WTC11 (cell line): ENCODE measurements around the gene HIVEP2. TPM values are rescaled to one million over a fixed set of nuclear protein-coding genes. Genes with fewer than 3 reads are reported as not detected.

Experiments
- ATAC-seq: fragments of 200-7000 bp; cut with Tn5 transposase; 2 replicates; pipeline ENCODE4 v1.10.0; 2021; ENCODE audit warnings: mild to moderate bottlenecking, moderate library complexity
- CTCF ChIA-PET: fragments of 300-600 bp; sonication (Branson Sonifier 250); formaldehyde crosslinking; loops from one replicate; lab custom pipeline; 2021; ENCODE audit warnings: antibody characterized with exemption; lab: Charles Lee
- POLR2A ChIA-PET: fragments of 350-600 bp; sonication (Branson Sonifier 250); formaldehyde crosslinking; loops from one replicate; lab custom pipeline; 2021; ENCODE audit warnings: antibody characterized with exemption; lab: Charles Lee
- DNase-seq: peaks from one replicate; pipeline ENCODE4 v3.0.0; 2021; ENCODE audit warnings: low spot score
- H3K27ac Mint-ChIP-seq: 2 replicates; pipeline ENCODE4 v1.8.0; 2021; ENCODE audit warnings: mixed read lengths
- H3K27me3 Mint-ChIP-seq: 2 replicates; pipeline ENCODE4 v1.8.0; 2021; ENCODE audit warnings: low read depth, mild to moderate bottlenecking, moderate library complexity, mixed read lengths
- H3K36me3 Mint-ChIP-seq: 2 replicates; pipeline ENCODE4 v1.8.0; 2021; ENCODE audit warnings: mixed read lengths
- H3K4me1 Mint-ChIP-seq: 2 replicates; pipeline ENCODE4 v1.8.0; 2022; ENCODE audit warnings: mixed read lengths
- H3K4me3 Mint-ChIP-seq: 2 replicates; pipeline ENCODE4 v1.8.0; 2021; ENCODE audit warnings: mild to moderate bottlenecking, moderate library complexity, mixed read lengths
- H3K9me3 Mint-ChIP-seq: 2 replicates; pipeline ENCODE4 v1.8.0; 2021; ENCODE audit warnings: mixed read lengths
- CREM ChIP-seq: sonication (generic); formaldehyde crosslinking; IDR thresholded peaks from 2 replicates; pipeline ENCODE4 v1.8.1; 2022; ENCODE audit warnings: mild to moderate bottlenecking, missing genetic modification reagents, moderate library complexity
- GTF2I ChIP-seq: fragments of 250-450 bp; sonication (Bioruptor Pico); conservative IDR thresholded peaks from 2 replicates; pipeline ENCODE4 v1.4.0; 2021; ENCODE audit warnings: mild to moderate bottlenecking
- IRF2 ChIP-seq: sonication (generic); formaldehyde crosslinking; IDR thresholded peaks from 2 replicates; pipeline ENCODE4 v1.8.0; 2022; ENCODE audit warnings: low read depth, missing genetic modification reagents, borderline replicate concordance
- JUN ChIP-seq: sonication (generic); formaldehyde crosslinking; IDR thresholded peaks from 2 replicates; pipeline ENCODE4 v1.8.0; 2023; ENCODE audit warnings: mild to moderate bottlenecking, missing genetic modification reagents
- KAT7 ChIP-seq: sonication (generic); formaldehyde crosslinking; IDR thresholded peaks from 2 replicates; pipeline ENCODE4 v1.8.1; 2023; ENCODE audit warnings: missing genetic modification reagents, mild to moderate bottlenecking, borderline replicate concordance
- NFATC4 ChIP-seq: fragments of 250-450 bp; sonication (Bioruptor Pico); IDR thresholded peaks from 2 replicates; pipeline ENCODE4 v1.9.0; 2021; ENCODE audit warnings: mild to moderate bottlenecking
- NFE2L1 ChIP-seq: sonication (generic); formaldehyde crosslinking; IDR thresholded peaks from 2 replicates; pipeline ENCODE4 v1.8.1; 2023; ENCODE audit warnings: missing genetic modification reagents
- OVOL2 ChIP-seq: fragments of 250-450 bp; sonication (Bioruptor Pico); IDR thresholded peaks from 2 replicates; pipeline ENCODE4 v1.9.0; 2021; ENCODE audit warnings: mild to moderate bottlenecking, borderline replicate concordance
- RELA ChIP-seq: sonication (generic); formaldehyde crosslinking; IDR thresholded peaks from 2 replicates; pipeline ENCODE4 v1.8.1; 2022; ENCODE audit warnings: missing genetic modification reagents, mild to moderate bottlenecking, borderline replicate concordance
- SMAD4 ChIP-seq: sonication (generic); formaldehyde crosslinking; IDR thresholded peaks from 2 replicates; pipeline ENCODE4 v1.8.0; 2022; ENCODE audit warnings: mild to moderate bottlenecking, missing genetic modification reagents
- TEAD4 ChIP-seq: sonication (generic); formaldehyde crosslinking; IDR thresholded peaks from 2 replicates; pipeline ENCODE4 v1.8.0; 2022; ENCODE audit warnings: mild to moderate bottlenecking, missing genetic modification reagents
- TP53 ChIP-seq: sonication (generic); formaldehyde crosslinking; IDR thresholded peaks from 2 replicates; pipeline ENCODE4 v1.8.1; 2023; ENCODE audit warnings: mild to moderate bottlenecking, missing genetic modification reagents
- ZBTB21 ChIP-seq: sonication (generic); formaldehyde crosslinking; IDR thresholded peaks from 2 replicates; pipeline ENCODE4 v1.8.1; 2023; ENCODE audit warnings: mild to moderate bottlenecking, missing genetic modification reagents, borderline replicate concordance
- ZNF138 ChIP-seq: sonication (generic); formaldehyde crosslinking; conservative IDR thresholded peaks from 2 replicates; pipeline ENCODE4 v1.8.1; 2022; ENCODE audit warnings: mild to moderate bottlenecking, moderate library complexity, missing genetic modification reagents
- ZNF317 ChIP-seq: sonication (generic); formaldehyde crosslinking; IDR thresholded peaks from 2 replicates; pipeline ENCODE4 v1.8.1; 2023; ENCODE audit warnings: low read depth, mild to moderate bottlenecking, moderate library complexity, missing genetic modification reagents, borderline replicate concordance
- total RNA-seq: library from RNA; stranded (reverse); gene quantifications from 3 replicates; pipeline ENCODE4 v1.2.3, GENCODE V29; 2021
- TF ChIP-seq, protein P1 (sequence below): sonication (generic); formaldehyde crosslinking; IDR thresholded peaks from 2 replicates; pipeline ENCODE4 v1.8.1; 2023; ENCODE audit warnings: mild to moderate bottlenecking, moderate library complexity, missing genetic modification reagents
- TF ChIP-seq, protein P2 (sequence below): sonication (generic); formaldehyde crosslinking; IDR thresholded peaks from 2 replicates; pipeline ENCODE4 v1.8.1; 2023; ENCODE audit warnings: mild to moderate bottlenecking, missing genetic modification reagents, borderline replicate concordance
- TF ChIP-seq, protein P3 (sequence below): sonication (generic); formaldehyde crosslinking; IDR thresholded peaks from 2 replicates; pipeline ENCODE4 v1.8.0; 2023; ENCODE audit warnings: mild to moderate bottlenecking, missing genetic modification reagents
- TF ChIP-seq, protein P4 (sequence below): fragments of 250-450 bp; sonication (Bioruptor Pico); IDR thresholded peaks from 2 replicates; pipeline ENCODE4 v1.9.0; 2021; ENCODE audit warnings: mild to moderate bottlenecking

Gene HIVEP2
- total RNA-seq, 1 experiment from 2014 or later = 11.5 TPM

DNA sequence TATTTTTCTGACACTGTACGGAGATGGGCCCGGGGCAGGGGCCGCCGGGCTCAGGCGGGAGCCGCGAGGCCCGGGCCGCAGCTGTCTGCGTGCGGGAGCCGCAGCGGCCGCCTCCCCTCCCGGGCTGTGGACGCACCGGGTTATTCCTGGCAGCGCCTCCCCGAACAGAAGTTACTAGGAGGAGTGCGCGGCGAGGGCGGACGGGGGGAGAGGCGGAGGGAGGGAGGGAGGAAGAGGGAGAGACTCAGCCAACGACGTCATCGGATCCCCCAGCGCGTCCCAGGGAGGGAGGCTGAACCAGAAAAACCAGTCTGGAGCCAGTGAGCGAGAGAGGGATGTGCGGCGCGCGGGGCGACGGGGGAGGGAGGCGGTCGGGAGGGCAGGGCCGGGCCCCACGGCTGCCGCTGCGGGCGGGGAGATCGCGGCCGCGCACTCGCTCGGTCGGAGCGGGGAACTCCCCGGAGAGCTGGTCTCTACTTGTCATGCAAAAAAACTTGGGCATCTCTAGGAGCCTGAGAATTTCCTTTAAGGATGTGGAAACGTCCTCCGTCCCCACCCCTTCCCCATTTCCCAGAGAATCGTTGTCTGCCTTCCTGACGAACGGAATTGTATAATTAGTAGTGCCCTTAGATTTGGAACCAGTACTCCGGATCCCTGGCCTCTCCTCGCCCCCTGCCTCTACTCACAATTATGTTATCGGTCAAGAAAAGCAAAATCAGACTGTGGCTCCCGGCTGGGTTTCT is 1.4 kb upstream of the HIVEP2 start (continued):
- TF ChIP-seq, protein P1, sequence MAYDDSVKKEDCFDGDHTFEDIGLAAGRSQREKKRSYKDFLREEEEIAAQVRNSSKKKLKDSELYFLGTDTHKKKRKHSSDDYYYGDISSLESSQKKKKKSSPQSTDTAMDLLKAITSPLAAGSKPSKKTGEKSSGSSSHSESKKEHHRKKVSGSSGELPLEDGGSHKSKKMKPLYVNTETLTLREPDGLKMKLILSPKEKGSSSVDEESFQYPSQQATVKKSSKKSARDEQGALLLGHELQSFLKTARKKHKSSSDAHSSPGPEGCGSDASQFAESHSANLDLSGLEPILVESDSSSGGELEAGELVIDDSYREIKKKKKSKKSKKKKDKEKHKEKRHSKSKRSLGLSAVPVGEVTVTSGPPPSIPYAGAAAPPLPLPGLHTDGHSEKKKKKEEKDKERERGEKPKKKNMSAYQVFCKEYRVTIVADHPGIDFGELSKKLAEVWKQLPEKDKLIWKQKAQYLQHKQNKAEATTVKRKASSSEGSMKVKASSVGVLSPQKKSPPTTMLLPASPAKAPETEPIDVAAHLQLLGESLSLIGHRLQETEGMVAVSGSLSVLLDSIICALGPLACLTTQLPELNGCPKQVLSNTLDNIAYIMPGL (CRISPR knock-in tag) = 0 out of 2 replicates have a peak, but pooled peaks have one; percentile 36
- TF ChIP-seq ZBTB21 (CRISPR knock-in tag) (no peak; the same call in 1 of the 2 replicates), SMAD4 (CRISPR knock-in tag) (no peak), RELA (CRISPR knock-in tag) (no peak), CREM (CRISPR knock-in tag) (peak; percentile 70), TEAD4 (CRISPR knock-in tag) (no peak), OVOL2 (CRISPR knock-in tag) (no peak), IRF2 (CRISPR knock-in tag) (no peak), ZNF317 (CRISPR knock-in tag) (no peak)
- TF ChIP-seq, protein P2, sequence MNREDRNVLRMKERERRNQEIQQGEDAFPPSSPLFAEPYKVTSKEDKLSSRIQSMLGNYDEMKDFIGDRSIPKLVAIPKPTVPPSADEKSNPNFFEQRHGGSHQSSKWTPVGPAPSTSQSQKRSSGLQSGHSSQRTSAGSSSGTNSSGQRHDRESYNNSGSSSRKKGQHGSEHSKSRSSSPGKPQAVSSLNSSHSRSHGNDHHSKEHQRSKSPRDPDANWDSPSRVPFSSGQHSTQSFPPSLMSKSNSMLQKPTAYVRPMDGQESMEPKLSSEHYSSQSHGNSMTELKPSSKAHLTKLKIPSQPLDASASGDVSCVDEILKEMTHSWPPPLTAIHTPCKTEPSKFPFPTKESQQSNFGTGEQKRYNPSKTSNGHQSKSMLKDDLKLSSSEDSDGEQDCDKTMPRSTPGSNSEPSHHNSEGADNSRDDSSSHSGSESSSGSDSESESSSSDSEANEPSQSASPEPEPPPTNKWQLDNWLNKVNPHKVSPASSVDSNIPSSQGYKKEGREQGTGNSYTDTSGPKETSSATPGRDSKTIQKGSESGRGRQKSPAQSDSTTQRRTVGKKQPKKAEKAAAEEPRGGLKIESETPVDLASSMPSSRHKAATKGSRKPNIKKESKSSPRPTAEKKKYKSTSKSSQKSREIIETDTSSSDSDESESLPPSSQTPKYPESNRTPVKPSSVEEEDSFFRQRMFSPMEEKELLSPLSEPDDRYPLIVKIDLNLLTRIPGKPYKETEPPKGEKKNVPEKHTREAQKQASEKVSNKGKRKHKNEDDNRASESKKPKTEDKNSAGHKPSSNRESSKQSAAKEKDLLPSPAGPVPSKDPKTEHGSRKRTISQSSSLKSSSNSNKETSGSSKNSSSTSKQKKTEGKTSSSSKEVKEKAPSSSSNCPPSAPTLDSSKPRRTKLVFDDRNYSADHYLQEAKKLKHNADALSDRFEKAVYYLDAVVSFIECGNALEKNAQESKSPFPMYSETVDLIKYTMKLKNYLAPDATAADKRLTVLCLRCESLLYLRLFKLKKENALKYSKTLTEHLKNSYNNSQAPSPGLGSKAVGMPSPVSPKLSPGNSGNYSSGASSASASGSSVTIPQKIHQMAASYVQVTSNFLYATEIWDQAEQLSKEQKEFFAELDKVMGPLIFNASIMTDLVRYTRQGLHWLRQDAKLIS (CRISPR knock-in tag) = no peak

DNA sequence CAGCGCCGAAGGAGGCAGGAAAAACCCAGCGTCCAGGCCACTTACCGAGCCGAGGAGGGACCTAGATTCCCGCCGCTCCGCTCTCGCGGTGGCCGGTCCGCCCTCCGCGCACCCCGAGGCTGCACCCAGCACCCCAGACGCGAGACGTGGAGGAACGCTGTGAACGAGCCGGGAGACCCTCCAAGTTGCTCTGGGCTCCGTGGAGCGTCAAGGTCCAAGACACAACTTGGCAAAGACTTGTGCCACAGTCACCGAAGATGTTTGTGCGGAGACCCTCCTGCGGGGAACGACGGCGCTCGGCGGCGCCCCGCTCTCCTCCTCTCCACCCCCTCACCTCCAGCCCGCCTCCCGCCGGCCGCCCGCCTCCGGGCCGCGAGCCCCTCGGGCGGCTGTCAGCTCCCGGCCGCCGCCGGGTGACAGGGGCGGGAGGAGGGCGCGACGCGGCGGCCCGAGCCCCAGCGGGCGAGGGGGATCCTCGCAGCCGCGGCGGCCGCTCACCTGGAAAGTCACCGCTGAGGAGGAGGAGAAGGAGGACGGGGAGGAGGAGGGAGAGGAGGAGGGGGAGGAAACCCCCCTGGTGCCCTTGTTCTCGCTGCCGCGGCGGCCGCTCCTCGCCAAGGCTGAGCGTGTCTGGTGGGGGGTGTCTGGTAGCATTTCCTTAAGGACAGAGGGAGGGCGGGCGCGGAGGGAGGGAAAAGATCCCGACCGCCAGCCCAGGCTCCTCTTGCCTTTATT is 637 bp upstream of the HIVEP2 start:
- no peaks in the 10 kb centered on the region for H3K9me3 Mint-ChIP-seq
- H3K27ac Mint-ChIP-seq = peak overlapping the region; percentile 95
- ATAC-seq = peak; percentile 5
- peak overlapping the region; percentile 84 for H3K4me3 Mint-ChIP-seq
- H3K27me3 Mint-ChIP-seq = peaks cover 10% of the 10 kb centered on the region
- DNase-seq = peak; percentile 68
- peaks cover 49% of the 10 kb centered on the region for H3K4me1 Mint-ChIP-seq
- ChIA-PET POLR2A (interaction anchor here (0.6 kb wide), 2 partner anchors 528 to 688 kb away, joined by 3 to 6 read pairs; no protein-coding TSS in a partner anchor), CTCF (no interaction called here)
- H3K36me3 Mint-ChIP-seq = no peaks in the 10 kb centered on the region
- TF ChIP-seq TEAD4 (CRISPR knock-in tag) (0 out of 2 replicates have a peak, but pooled peaks have one; percentile 20), ZNF138 (CRISPR knock-in tag) (no peak), TP53 (CRISPR knock-in tag) (peak; percentile 33; the same call in 1 of the 2 replicates), KAT7 (CRISPR knock-in tag) (0 out of 2 replicates have a peak, but pooled peaks have one; percentile 62), NFATC4 (CRISPR knock-in tag) (no peak), JUN (CRISPR knock-in tag) (no peak), GTF2I (CRISPR knock-in tag) (no peak), NFE2L1 (CRISPR knock-in tag) (no peak)
- TF ChIP-seq, protein P3, sequence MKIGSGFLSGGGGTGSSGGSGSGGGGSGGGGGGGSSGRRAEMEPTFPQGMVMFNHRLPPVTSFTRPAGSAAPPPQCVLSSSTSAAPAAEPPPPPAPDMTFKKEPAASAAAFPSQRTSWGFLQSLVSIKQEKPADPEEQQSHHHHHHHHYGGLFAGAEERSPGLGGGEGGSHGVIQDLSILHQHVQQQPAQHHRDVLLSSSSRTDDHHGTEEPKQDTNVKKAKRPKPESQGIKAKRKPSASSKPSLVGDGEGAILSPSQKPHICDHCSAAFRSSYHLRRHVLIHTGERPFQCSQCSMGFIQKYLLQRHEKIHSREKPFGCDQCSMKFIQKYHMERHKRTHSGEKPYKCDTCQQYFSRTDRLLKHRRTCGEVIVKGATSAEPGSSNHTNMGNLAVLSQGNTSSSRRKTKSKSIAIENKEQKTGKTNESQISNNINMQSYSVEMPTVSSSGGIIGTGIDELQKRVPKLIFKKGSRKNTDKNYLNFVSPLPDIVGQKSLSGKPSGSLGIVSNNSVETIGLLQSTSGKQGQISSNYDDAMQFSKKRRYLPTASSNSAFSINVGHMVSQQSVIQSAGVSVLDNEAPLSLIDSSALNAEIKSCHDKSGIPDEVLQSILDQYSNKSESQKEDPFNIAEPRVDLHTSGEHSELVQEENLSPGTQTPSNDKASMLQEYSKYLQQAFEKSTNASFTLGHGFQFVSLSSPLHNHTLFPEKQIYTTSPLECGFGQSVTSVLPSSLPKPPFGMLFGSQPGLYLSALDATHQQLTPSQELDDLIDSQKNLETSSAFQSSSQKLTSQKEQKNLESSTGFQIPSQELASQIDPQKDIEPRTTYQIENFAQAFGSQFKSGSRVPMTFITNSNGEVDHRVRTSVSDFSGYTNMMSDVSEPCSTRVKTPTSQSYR (CRISPR knock-in tag) = no peak
- TF ChIP-seq, protein P4, sequence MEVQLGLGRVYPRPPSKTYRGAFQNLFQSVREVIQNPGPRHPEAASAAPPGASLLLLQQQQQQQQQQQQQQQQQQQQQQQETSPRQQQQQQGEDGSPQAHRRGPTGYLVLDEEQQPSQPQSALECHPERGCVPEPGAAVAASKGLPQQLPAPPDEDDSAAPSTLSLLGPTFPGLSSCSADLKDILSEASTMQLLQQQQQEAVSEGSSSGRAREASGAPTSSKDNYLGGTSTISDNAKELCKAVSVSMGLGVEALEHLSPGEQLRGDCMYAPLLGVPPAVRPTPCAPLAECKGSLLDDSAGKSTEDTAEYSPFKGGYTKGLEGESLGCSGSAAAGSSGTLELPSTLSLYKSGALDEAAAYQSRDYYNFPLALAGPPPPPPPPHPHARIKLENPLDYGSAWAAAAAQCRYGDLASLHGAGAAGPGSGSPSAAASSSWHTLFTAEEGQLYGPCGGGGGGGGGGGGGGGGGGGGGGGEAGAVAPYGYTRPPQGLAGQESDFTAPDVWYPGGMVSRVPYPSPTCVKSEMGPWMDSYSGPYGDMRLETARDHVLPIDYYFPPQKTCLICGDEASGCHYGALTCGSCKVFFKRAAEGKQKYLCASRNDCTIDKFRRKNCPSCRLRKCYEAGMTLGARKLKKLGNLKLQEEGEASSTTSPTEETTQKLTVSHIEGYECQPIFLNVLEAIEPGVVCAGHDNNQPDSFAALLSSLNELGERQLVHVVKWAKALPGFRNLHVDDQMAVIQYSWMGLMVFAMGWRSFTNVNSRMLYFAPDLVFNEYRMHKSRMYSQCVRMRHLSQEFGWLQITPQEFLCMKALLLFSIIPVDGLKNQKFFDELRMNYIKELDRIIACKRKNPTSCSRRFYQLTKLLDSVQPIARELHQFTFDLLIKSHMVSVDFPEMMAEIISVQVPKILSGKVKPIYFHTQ (CRISPR knock-in tag) = no peak
- TF ChIP-seq, protein P2 (CRISPR knock-in tag) = no peak
